ENCODE data around the gene YIF1B. TPM values are rescaled to one million over a fixed set of nuclear protein-coding genes. Genes with fewer than 3 reads are reported as not detected.
A peak's percentile ranks its signal among the peaks of the same experiment; 100 is the strongest.

Gene YIF1B
- total RNA-seq, 2 donors from 2014 or later: 34.7 to 71.9 TPM

DNA sequence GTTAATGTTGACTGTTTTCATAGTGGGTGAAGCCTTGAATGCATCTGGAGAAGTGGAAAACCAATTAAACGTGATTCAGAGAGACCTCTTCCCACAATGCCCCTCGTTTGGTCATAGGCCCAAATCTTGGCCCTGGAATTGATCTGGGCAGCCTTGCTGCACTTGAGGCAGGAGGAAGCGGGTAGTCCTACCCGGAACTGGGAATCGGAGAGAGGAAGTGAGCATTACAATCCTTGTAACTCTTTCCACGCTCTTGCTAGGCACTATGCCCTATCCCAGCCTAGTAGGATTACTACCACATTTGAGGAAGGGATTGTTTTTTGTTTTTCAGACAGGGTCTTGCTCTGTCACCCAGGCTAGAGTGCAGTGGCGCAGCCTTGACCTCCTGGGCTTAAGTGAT lies 7.5 kb upstream of the YIF1B start:
- TF ChIP-seq, protein P1, sequence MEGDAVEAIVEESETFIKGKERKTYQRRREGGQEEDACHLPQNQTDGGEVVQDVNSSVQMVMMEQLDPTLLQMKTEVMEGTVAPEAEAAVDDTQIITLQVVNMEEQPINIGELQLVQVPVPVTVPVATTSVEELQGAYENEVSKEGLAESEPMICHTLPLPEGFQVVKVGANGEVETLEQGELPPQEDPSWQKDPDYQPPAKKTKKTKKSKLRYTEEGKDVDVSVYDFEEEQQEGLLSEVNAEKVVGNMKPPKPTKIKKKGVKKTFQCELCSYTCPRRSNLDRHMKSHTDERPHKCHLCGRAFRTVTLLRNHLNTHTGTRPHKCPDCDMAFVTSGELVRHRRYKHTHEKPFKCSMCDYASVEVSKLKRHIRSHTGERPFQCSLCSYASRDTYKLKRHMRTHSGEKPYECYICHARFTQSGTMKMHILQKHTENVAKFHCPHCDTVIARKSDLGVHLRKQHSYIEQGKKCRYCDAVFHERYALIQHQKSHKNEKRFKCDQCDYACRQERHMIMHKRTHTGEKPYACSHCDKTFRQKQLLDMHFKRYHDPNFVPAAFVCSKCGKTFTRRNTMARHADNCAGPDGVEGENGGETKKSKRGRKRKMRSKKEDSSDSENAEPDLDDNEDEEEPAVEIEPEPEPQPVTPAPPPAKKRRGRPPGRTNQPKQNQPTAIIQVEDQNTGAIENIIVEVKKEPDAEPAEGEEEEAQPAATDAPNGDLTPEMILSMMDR (IDR thresholded peaks at IDR 0.05): no peak
- TF ChIP-seq POLR2AphosphoS5 (IDR thresholded peaks at IDR 0.05) (no peak), POLR2A (IDR thresholded peaks at IDR 0.05) (no peak)
- intact Hi-C loops (cut with DNase I): no loop called here
- Histone ChIP-seq H3K4me1 (replicated peaks) (no peaks in the 10 kb centered on the region), H3K27ac (no peak overlapping the region), H3K36me3 (peaks cover 0 to 13% of the 10 kb centered on the region in 2 donors), H3K4me3 (no peak overlapping the region), H3K27me3 (replicated peaks; ENCODE audit: insufficient read depth) (no peaks in the 10 kb centered on the region), H3K9me3 (no peaks in the 10 kb centered on the region)
- 77% methylated on average over 7 of the region's 7 CpGs for WGBS
- DNase-seq (ENCODE audit: low spot score): no peak

DNA sequence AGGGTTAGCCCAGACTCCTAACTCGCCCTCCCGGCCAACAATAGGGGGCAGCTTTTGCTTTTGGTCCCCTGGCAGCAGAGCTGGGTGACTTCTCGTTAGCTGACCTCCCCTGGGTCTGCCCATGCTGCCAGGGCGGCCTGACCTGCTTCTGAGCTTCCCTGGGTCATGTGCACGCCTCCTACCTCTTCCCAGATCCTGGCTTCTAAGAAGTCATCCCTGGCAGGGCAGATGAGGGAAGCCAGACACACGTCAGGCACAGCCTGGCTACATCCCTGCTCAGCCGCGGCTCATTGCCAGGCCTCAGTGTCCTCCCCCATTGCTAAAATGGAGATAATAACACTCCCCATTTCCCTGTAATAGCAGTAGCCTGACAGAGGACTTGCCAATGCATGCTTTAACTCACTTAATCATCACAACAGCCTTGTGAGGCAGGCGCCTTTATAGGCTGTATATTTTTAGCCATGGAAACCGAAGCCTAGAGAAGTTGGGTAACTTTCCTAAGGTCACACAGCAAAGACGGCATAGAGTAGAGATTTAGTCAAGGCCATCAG lies 6.0 kb upstream of the YIF1B start:
- DNase-seq (ENCODE audit: low spot score): no peak
- Histone ChIP-seq H3K36me3 (peaks cover 0 to 3% of the 10 kb centered on the region in 2 donors), H3K9me3 (no peaks in the 10 kb centered on the region), H3K4me3 (no peak overlapping the region), H3K27me3 (replicated peaks; ENCODE audit: insufficient read depth) (no peaks in the 10 kb centered on the region), H3K4me1 (replicated peaks) (no peaks in the 10 kb centered on the region), H3K27ac (peak overlapping the region in 1 of 2 donors; percentile 37)
- 36% methylated on average over 11 of the region's 11 CpGs for WGBS
- intact Hi-C loops (cut with DNase I): no loop called here
- TF ChIP-seq, protein P1 (IDR thresholded peaks at IDR 0.05): no peak
- TF ChIP-seq POLR2AphosphoS5 (IDR thresholded peaks at IDR 0.05): no peak
- peak; percentile 42 for TF ChIP-seq POLR2A (IDR thresholded peaks at IDR 0.05)

DNA sequence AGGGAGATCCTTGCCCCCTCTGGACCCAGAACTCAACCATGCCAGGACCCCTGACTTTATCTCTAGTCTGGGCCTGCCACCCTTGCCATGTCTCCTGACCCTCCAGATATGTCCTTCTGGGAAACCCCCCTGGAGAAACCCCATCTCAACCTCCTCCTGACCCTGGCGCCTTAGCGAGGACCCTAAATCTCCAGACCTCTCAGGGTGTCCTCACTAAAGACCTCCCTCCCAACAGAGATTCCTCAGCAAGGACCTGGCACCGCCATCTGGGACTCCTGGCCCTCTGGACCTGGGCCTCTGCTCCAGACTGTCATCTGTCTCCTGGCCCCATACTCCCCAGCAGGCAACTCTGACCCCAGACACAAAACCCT lies 5.2 kb upstream of the YIF1B start:
- peak overlapping the region in 1 of 2 donors; percentile 52 for H3K4me3 ChIP-seq
- no peaks in the 10 kb centered on the region for H3K9me3 ChIP-seq
- intact Hi-C loops (cut with DNase I): no loop called here
- no peaks in the 10 kb centered on the region for H3K4me1 ChIP-seq (replicated peaks)
- no peaks in the 10 kb centered on the region for H3K27me3 ChIP-seq (replicated peaks; ENCODE audit: insufficient read depth)
- WGBS: 91% methylated on average over 3 of the region's 3 CpGs
- H3K27ac ChIP-seq: peak overlapping the region in 1 of 2 donors; percentile 76
- no peak for DNase-seq (ENCODE audit: low spot score)
- H3K36me3 ChIP-seq: no peaks in the 10 kb centered on the region
- TF ChIP-seq POLR2AphosphoS5 (IDR thresholded peaks at IDR 0.05): no peak
- TF ChIP-seq POLR2A (IDR thresholded peaks at IDR 0.05): no peak
- TF ChIP-seq, protein P1 (IDR thresholded peaks at IDR 0.05): no peak

DNA sequence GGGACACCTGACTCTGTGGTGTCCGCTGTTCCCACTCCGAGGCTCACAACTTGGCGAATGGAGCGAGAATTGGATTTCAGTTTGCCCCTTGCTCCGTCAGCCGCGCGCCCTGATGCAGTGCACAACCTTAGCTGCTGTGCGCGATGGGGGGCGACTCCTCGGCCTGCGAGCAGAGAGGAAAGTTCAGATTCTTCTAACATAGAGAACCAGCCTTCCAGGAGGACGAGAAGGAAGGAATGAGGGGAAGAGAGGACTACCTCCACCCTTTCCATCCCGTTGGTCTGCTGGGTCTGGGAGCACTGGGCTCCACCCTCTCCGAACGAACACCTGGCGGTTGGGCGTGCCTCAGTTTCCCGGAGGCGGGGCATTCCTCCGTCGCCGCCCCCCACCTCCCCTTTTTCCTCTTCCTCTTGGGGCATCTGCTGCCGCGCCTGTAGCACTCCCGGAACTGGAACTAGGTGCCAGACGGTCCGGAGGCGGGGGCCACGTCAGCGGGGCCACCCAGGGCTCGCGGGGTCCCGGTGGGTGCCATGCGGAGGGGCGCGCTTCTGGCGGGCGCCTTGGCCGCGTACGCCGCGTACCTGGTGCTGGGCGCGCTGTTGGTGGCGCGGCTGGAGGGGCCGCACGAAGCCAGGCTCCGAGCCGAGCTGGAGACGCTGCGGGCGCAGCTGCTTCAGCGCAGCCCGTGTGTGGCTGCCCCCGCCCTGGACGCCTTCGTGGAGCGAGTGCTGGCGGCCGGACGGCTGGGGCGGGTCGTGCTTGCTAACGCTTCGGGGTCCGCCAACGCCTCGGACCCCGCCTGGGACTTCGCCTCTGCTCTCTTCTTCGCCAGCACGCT lies 3.9 kb upstream of the YIF1B start, which contains the start of gene KCNK6:
Gene KCNK6 (plus strand): TSS at position 425 of the 838 bp plus-strand sequence. CDS start 106 bp downstream, at position 531.
- Histone ChIP-seq H3K27ac (peak within 1 kb of the TSS; percentile 64 to 76), H3K36me3 (no peaks in the 10 kb centered on the region), H3K27me3 (replicated peaks; ENCODE audit: insufficient read depth) (no peaks in the 10 kb centered on the region), H3K4me1 (replicated peaks) (no peaks in the 10 kb centered on the region), H3K9me3 (no peaks in the 10 kb centered on the region), H3K4me3 (peak within 1 kb of the TSS; percentile 52)
- WGBS: 5% methylated on average over 73 of the region's 76 CpGs
- peak; percentile 57 for DNase-seq (ENCODE audit: low spot score)
- TF ChIP-seq POLR2A (IDR thresholded peaks at IDR 0.05) (peak; percentile 80), POLR2AphosphoS5 (IDR thresholded peaks at IDR 0.05) (peak; percentile 18)
- TF ChIP-seq, protein P1 (IDR thresholded peaks at IDR 0.05): no peak
- intact Hi-C loops (cut with DNase I): loop anchor here (5.0 kb wide), 1 partner anchor 67 kb away; no protein-coding TSS in a partner anchor
